Measurements from ENCODE around the gene NPEPL1. TPM values are rescaled to one million over a fixed set of nuclear protein-coding genes. Genes with fewer than 3 reads are reported as not detected.
"Not testable (repeated sequence)": the region's sequence is repeated elsewhere in the genome, so short reads cannot be mapped to it uniquely, and the experiment has no call there.

Gene NPEPL1
- total and polyA plus RNA-seq, 7 donors: 10.6 to 65.1 (median 26.5) TPM

DNA sequence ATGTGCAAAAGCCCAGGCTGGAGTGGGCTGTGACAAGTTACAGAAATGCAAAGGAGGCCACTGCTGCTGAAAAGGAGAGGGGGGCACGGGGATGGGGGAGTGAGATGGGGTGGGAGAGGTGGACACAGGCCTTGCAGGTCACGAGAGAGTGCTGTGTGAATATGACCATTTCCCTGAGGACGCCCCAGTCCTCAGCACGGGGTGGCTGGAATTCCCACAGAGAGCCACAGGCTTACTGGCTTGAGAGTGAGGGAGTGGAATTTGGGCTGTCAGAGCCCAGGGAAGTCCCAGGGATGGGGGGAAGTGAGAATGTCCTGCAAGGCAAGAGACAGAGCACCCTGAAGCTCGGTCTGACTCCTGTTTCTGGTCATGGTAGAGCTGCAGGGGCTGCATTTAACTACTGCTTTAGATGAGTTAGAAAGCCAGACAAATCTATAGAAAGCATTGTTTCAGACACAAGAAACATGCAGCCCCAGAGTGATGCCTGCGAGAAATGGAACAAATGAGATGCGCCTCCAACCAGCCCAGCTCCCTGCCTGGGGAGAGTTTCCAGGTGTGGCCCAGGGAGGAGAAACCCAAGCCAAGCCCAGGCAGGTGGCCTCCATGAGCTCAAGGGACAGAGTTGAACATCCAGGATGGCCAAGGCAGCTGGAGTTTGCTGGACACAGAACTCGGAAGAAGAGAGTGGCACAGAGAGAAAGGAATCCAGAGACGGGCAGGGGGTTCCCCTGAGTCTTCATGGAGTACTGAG lies 30.5 kb downstream of the NPEPL1 start:
- H3K27ac ChIP-seq: no peak overlapping the region
- H3K36me3 ChIP-seq: no peaks in the 10 kb centered on the region
- intact Hi-C loops (cut with DNase I): no loop called here
- H3K9me3 ChIP-seq: peaks cover 0 to 2% (median 1%) of the 10 kb centered on the region in 4 donors
- no peak overlapping the region for H3K4me3 ChIP-seq
- TF ChIP-seq POLR2A (IDR thresholded peaks at IDR 0.05) (no peak), EP300 (IDR thresholded peaks at IDR 0.05) (no peak), POLR2AphosphoS5 (IDR thresholded peaks at IDR 0.05) (no peak)
- TF ChIP-seq, protein P1, sequence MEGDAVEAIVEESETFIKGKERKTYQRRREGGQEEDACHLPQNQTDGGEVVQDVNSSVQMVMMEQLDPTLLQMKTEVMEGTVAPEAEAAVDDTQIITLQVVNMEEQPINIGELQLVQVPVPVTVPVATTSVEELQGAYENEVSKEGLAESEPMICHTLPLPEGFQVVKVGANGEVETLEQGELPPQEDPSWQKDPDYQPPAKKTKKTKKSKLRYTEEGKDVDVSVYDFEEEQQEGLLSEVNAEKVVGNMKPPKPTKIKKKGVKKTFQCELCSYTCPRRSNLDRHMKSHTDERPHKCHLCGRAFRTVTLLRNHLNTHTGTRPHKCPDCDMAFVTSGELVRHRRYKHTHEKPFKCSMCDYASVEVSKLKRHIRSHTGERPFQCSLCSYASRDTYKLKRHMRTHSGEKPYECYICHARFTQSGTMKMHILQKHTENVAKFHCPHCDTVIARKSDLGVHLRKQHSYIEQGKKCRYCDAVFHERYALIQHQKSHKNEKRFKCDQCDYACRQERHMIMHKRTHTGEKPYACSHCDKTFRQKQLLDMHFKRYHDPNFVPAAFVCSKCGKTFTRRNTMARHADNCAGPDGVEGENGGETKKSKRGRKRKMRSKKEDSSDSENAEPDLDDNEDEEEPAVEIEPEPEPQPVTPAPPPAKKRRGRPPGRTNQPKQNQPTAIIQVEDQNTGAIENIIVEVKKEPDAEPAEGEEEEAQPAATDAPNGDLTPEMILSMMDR (IDR thresholded peaks at IDR 0.05): no peak
- peaks cover 0 to 27% (median 22%) of the 10 kb centered on the region in 3 donors for H3K27me3 ChIP-seq
- 77 to 79% methylated on average over 9 of the region's 9 CpGs for WGBS, 2 donors
- peak; percentile 30 for DNase-seq
- H3K4me1 ChIP-seq: no peaks in the 10 kb centered on the region

GRCh38 chr20:58723628-58723984 lies 31.0 kb downstream of the NPEPL1 start:
- TF ChIP-seq EP300 (IDR thresholded peaks at IDR 0.05) (no peak), POLR2AphosphoS5 (IDR thresholded peaks at IDR 0.05) (no peak), POLR2A (IDR thresholded peaks at IDR 0.05) (no peak)
- TF ChIP-seq, protein P1 (IDR thresholded peaks at IDR 0.05): no peak
- peak; percentile 15 for DNase-seq
- Histone ChIP-seq H3K4me1 (no peaks in the 10 kb centered on the region), H3K27me3 (peaks cover 0 to 27% (median 22%) of the 10 kb centered on the region in 3 donors), H3K9me3 (peaks cover 0 to 4% (median 1%) of the 10 kb centered on the region in 4 donors), H3K27ac (no peak overlapping the region), H3K4me3 (no peak overlapping the region), H3K36me3 (no peaks in the 10 kb centered on the region)
- intact Hi-C loops (cut with DNase I): no loop called here
- 88 to 93% methylated on average over 3 of the region's 3 CpGs for WGBS, 2 donors

- intact Hi-C loops (cut with DNase I); H3K36me3 ChIP-seq; H3K4me3 ChIP-seq; H3K4me1 ChIP-seq; DNase-seq; H3K27ac ChIP-seq; H3K9me3 ChIP-seq: not testable (repeated sequence)
- peaks cover 0 to 14% (median 12%) of the 10 kb centered on the region in 3 donors for H3K27me3 ChIP-seq
- 88% methylated on average over 2 of the region's 2 CpGs for WGBS, 2 donors
These were observed 33.6 kb downstream of the NPEPL1 start for GRCh38 chr20:58726156-58726555.

DNA sequence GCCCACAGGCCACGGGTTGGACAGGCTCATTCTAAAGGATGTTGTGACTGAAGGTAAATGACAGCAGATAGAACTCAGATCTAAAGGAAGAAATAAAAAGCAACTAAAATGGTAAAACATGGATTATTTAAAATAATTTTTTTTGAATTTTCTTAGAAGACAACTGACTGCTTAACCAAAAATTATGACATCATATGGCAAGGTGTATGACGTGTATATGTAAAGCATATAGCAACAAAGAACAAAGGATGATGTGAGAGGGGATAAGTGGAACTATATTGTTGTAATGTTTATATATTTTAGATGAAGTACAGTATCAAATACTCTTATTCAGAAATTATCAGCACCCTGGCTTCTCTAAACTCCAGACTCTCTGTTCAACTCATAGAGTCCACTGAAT lies 38.6 kb downstream of the NPEPL1 start:
- Histone ChIP-seq H3K4me3 (no peak overlapping the region), H3K27ac (no peak overlapping the region), H3K36me3 (no peaks in the 10 kb centered on the region), H3K27me3 (no peaks in the 10 kb centered on the region), H3K4me1 (no peaks in the 10 kb centered on the region), H3K9me3 (peaks cover 0 to 4% (median 0%) of the 10 kb centered on the region in 4 donors)
- TF ChIP-seq EP300 (IDR thresholded peaks at IDR 0.05) (no peak), POLR2AphosphoS5 (IDR thresholded peaks at IDR 0.05) (no peak), POLR2A (IDR thresholded peaks at IDR 0.05) (no peak)
- TF ChIP-seq, protein P1 (IDR thresholded peaks at IDR 0.05): no peak
- no peak for DNase-seq
- WGBS, 2 donors: 64 to 92% methylated on average over 2 of the region's 2 CpGs
- intact Hi-C loops (cut with DNase I): no loop called here

DNA sequence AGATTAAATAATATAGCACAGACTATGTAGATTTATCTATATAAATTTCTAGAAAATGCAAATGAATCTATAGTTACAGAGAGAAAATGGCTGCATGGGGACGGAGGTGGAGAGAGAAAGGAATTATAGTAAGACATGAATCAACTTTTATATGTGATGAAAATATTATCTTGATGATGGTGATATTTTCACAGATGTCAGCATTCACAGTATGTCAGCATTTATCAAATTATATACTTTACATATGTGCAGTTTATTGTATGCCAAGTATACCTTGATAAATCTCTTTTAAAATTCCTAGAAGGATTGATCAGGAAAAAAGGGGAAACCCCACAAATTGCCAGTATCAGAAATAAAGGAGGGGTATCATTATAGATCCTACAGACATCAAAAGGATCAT lies 44.6 kb downstream of the NPEPL1 start:
- Histone ChIP-seq H3K27ac (no peak overlapping the region), H3K9me3 (no peaks in the 10 kb centered on the region), H3K4me3 (no peak overlapping the region), H3K36me3 (no peaks in the 10 kb centered on the region), H3K4me1 (no peaks in the 10 kb centered on the region), H3K27me3 (no peaks in the 10 kb centered on the region)
- DNase-seq: no peak
- WGBS, 2 donors: 67 to 92% methylated on average over 1 of the region's 1 CpG
- intact Hi-C loops (cut with DNase I): no loop called here
- TF ChIP-seq POLR2A (IDR thresholded peaks at IDR 0.05) (no peak), EP300 (IDR thresholded peaks at IDR 0.05) (no peak), POLR2AphosphoS5 (IDR thresholded peaks at IDR 0.05) (no peak)
- TF ChIP-seq, protein P1 (IDR thresholded peaks at IDR 0.05): no peak
